ENCODE results near the gene NAP1L4. TPM values are rescaled to one million over a fixed set of nuclear protein-coding genes. Genes with fewer than 3 reads are reported as not detected.

NAP1L4 gene
- total and polyA plus RNA-seq, 2 of the 8 experiments (the other 6 are each of a cell fraction or from before 2014, with no cell fraction given): 75.8 to 194 TPM

DNA sequence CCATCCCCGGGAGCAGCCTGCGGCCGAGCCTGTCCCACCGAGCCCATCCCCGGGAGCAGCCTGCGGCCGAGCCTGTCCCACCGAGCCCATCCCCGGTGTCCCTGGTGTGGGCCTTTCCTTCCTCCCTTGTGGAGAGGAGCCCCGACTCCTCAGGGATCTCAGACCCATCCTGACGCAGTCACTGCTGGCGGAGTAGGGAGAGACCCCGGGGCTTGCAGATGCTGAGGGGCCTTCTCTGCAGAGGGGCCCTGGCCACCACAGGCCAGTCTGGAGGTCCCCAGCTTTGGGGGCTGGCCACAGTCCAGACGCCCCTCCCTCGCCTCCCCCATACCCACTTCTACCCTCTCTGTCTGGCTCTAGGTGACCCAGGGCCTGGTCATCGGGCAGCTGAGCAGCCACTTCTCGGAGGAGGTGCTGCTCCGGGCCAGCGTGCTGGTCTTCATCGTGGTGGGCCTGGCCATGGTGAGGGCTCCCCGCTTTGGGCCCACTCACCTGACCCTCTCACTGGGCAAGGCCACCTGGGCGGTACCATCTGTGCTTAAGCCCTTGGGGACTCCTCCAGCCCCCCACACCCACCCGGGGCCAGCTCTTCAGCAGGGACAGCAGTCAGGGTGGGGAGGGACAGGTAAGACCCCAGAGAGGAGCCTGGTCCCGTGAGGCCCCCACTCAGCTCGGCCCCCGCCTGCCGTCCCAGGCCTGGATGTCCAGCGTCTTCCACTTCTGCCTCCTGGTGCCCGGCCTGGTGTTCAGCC lies 70.2 kb downstream of the NAP1L4 start:
- Histone ChIP-seq H3K23me2 (ENCODE audit: low read depth, low read length) (no peaks in the 10 kb centered on the region), H3K79me2 (ENCODE audit: control insufficient read depth in 1 of 2, insufficient read depth in 2 of 2, low read length in 2 of 2) (no peaks in the 10 kb centered on the region), H3K14ac (ENCODE audit: insufficient read length) (no peak overlapping the region), H3K9me3 (ENCODE audit: insufficient read depth in 2 of 2, low read depth in 1 of 2, low read length in 1 of 2) (no peaks in the 10 kb centered on the region), H3K23ac (ENCODE audit: insufficient read length) (no peak overlapping the region), H3K27me3 (replicated peaks in 1 of 4; ENCODE audit: control insufficient read depth in 3 of 4, extremely low read depth in 1 of 4, insufficient read depth in 3 of 4, low read length in 3 of 4) (peaks cover 0 to 11% (median 5%) of the 10 kb centered on the region in 4 experiments; a peak in 5 of 7 replicates), H3K4me1 (replicated peaks in 1 of 4; ENCODE audit: control insufficient read depth in 3 of 4, insufficient read depth in 4 of 4, low read length in 3 of 4) (no peaks in the 10 kb centered on the region), H4K20me1 (replicated peaks in 1 of 2; ENCODE audit: control insufficient read depth in 1 of 2, insufficient read depth in 2 of 2, low read length in 2 of 2) (peaks cover 0 to 4% of the 10 kb centered on the region in 2 experiments), H3K4ac (replicated peaks; ENCODE audit: insufficient read length, low read depth, low read length) (no peak overlapping the region), H3K4me2 (ENCODE audit: insufficient read depth in 1 of 2, low read depth in 2 of 2, low read length in 2 of 2) (no peak overlapping the region), H2BK5ac (ENCODE audit: low read depth, low read length) (no peak overlapping the region), H3K36me3 (ENCODE audit: control insufficient read depth in 2 of 4, insufficient read depth in 4 of 4, low read length in 3 of 4) (no peaks in the 10 kb centered on the region), H4K91ac (replicated peaks; ENCODE audit: insufficient read length, low read length) (no peak overlapping the region), H3K79me1 (ENCODE audit: low read depth, low read length) (no peaks in the 10 kb centered on the region), H2AFZ (ENCODE audit: low read length) (no peak overlapping the region), H3K18ac (ENCODE audit: extremely low read depth, low read length) (no peak overlapping the region), H3K27ac (ENCODE audit: low read depth, low read length) (no peak overlapping the region), H4K8ac (ENCODE audit: extremely low read depth, insufficient read depth, low read length) (no peak overlapping the region), H2BK15ac (ENCODE audit: low read length) (no peak overlapping the region), H2BK20ac (ENCODE audit: low read length) (no peak overlapping the region), H2AK5ac (ENCODE audit: low read depth, low read length) (no peak overlapping the region), H2BK12ac (ENCODE audit: low read depth, low read length) (no peak overlapping the region), H2BK120ac (replicated peaks; ENCODE audit: low read depth, low read length) (no peak overlapping the region), H3K56ac (replicated peaks; ENCODE audit: insufficient read length, low read depth, low read length) (no peak overlapping the region), H3K9ac (replicated peaks in 1 of 4; ENCODE audit: extremely low read depth in 1 of 4, low read depth in 3 of 4, low read length in 3 of 4) (no peak overlapping the region), H4K5ac (ENCODE audit: insufficient read length, low read depth, low read length) (no peak overlapping the region), H3K4me3 (ENCODE audit: extremely low read depth in 1 of 4, insufficient read depth in 2 of 4, low read depth in 3 of 4, low read length in 4 of 4) (no peak overlapping the region)
- WGBS, 2 experiments (ENCODE audit: extremely low coverage in 1 of 2, insufficient coverage in 1 of 2, insufficient read length in 1 of 2, insufficient replicate concordance in 2 of 2, low coverage in 1 of 2, low lambda C conversion rate in 2 of 2, missing lambda C conversion rate in 1 of 2): 89% methylated on average over 19 of the region's 29 CpGs; no CpG with 5 or more reads in 1 of the 2 experiments
- no peak for FAIRE-seq
- CTCF ChIA-PET (ENCODE audit: partially characterized antibody): interaction anchor here (0.8 to 3.2 kb wide), 5 partner anchors 8 to 391 kb away, joined by 3 to 14 read pairs (median 6); partner anchors contain the start of gene PHLDA2
- no peak for DNase-seq (ENCODE audit: low read depth in 1 of 2, low spot score in 2 of 2)
- POLR2A ChIA-PET (ENCODE audit: partially characterized antibody): interaction anchor here (1.4 kb wide), 1 partner anchor 8 kb away, joined by 4 read pairs; no protein-coding TSS in a partner anchor
- TF ChIP-seq CEBPB (IDR thresholded peaks at IDR 0.05; ENCODE audit: low read depth, low read length) (no peak), SP4 (IDR thresholded peaks at IDR 0.05; ENCODE audit: low read length) (no peak), POU5F1 (IDR thresholded peaks at IDR 0.05; ENCODE audit: low read depth, low read length) (no peak), CBX5 (IDR thresholded peaks at IDR 0.05; ENCODE audit: low read depth, low read length) (no peak), HDAC6 (IDR thresholded peaks at IDR 0.05; ENCODE audit: low read depth, low read length) (no peak), EZH2 (IDR thresholded peaks at IDR 0.05; ENCODE audit: low read depth, low read length, severe bottlenecking) (no peak), PHF8 (conservative IDR thresholded peaks at IDR 0.05; ENCODE audit: low read depth, low read length) (no peak), BCL11A (IDR thresholded peaks at IDR 0.05; ENCODE audit: low read depth in 2 of 2, low read length in 2 of 2) (no peak)
- TF ChIP-seq, protein P1, sequence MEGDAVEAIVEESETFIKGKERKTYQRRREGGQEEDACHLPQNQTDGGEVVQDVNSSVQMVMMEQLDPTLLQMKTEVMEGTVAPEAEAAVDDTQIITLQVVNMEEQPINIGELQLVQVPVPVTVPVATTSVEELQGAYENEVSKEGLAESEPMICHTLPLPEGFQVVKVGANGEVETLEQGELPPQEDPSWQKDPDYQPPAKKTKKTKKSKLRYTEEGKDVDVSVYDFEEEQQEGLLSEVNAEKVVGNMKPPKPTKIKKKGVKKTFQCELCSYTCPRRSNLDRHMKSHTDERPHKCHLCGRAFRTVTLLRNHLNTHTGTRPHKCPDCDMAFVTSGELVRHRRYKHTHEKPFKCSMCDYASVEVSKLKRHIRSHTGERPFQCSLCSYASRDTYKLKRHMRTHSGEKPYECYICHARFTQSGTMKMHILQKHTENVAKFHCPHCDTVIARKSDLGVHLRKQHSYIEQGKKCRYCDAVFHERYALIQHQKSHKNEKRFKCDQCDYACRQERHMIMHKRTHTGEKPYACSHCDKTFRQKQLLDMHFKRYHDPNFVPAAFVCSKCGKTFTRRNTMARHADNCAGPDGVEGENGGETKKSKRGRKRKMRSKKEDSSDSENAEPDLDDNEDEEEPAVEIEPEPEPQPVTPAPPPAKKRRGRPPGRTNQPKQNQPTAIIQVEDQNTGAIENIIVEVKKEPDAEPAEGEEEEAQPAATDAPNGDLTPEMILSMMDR (IDR thresholded peaks at IDR 0.05; ENCODE audit: control extremely low read depth in 1 of 3, insufficient read depth in 1 of 3, low read depth in 1 of 3, low read length in 3 of 3): no peak
- TF ChIP-seq, protein P2, sequence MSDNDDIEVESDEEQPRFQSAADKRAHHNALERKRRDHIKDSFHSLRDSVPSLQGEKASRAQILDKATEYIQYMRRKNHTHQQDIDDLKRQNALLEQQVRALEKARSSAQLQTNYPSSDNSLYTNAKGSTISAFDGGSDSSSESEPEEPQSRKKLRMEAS (IDR thresholded peaks at IDR 0.05): no peak

All from H1 (cell line).